Fibroblast of lung (primary cell): Measurements from ENCODE around the gene TSSC4.

Experiments
- EZH2 ChIP-seq: IDR thresholded peaks from 2 replicates; pipeline ENCODE4 v1.5.1; 2012; ENCODE audit warnings: low read length, control low read depth, mild to moderate bottlenecking; ENCODE audit errors: missing control alignments
- TF ChIP-seq, protein P1 (sequence below), 2 donors: IDR thresholded peaks in 1 of 2; conservative IDR thresholded peaks in 1 of 2; 1 replicate in 1 of 2; 2 replicates in 1 of 2; pipeline ENCODE4 v1.5.1; 2011 to 2012; ENCODE audit warnings: low read length in 2 of 2, control low read depth in 1 of 2, inconsistent platforms in 1 of 2, low read depth in 1 of 2, mild to moderate bottlenecking in 1 of 2

DNA sequence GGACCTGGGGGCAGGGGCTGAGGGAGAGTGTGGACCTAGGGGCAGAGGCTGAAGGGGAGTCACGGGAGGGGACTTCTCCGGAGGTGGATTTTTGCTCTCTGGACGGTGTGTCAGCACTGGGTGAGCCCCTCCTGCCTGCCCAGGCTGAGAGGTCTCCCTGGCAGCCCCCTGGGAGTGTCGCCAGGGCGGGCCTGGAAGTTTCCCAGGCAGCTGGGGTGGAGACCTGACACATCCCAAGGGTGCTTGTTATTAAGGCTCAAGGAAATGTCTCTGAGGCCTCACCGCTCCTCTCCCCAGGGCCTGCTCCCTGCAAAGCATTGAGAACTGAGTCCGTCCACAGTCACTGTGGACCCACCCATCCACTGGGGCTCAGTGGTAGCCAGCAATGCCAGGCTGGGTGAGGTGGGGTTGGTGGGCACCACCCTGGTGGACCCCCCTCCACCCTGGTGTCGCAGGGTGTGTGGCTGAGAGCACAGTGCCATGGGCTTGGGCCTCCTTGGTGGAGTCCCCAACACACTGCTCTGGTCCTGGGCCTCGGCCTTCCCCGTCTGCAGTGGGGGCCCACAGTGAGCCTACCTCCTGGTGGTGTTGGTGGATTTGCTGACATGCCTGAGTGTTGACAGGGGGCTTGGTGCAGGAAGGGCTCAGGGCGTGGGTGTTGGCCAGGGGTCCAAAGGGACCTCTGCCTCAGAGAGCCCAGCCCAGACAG is 20.9 kb upstream of the TSSC4 start:
- TF ChIP-seq, protein P1, sequence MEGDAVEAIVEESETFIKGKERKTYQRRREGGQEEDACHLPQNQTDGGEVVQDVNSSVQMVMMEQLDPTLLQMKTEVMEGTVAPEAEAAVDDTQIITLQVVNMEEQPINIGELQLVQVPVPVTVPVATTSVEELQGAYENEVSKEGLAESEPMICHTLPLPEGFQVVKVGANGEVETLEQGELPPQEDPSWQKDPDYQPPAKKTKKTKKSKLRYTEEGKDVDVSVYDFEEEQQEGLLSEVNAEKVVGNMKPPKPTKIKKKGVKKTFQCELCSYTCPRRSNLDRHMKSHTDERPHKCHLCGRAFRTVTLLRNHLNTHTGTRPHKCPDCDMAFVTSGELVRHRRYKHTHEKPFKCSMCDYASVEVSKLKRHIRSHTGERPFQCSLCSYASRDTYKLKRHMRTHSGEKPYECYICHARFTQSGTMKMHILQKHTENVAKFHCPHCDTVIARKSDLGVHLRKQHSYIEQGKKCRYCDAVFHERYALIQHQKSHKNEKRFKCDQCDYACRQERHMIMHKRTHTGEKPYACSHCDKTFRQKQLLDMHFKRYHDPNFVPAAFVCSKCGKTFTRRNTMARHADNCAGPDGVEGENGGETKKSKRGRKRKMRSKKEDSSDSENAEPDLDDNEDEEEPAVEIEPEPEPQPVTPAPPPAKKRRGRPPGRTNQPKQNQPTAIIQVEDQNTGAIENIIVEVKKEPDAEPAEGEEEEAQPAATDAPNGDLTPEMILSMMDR (conservative IDR thresholded peaks at IDR 0.05 in 1 of 2, IDR thresholded peaks at IDR 0.05 in 1 of 2; ENCODE audit: low read depth in 1 of 2, low read length in 2 of 2) = no peak
- no peak for TF ChIP-seq EZH2
